Amniotic stem cell (primary cell): ENCODE results near the gene DLX1.
A peak's percentile ranks its signal among the peaks of the same experiment; 100 is the strongest.
"Not testable (repeated sequence)": the region's sequence is repeated elsewhere in the genome, so short reads cannot be mapped to it uniquely, and the experiment has no call there.

Experiments
- DNase-seq: peaks from one replicate; lab custom pipeline; 2025; lab: John Stamatoyannopoulos, UW

The DLX1 gene

DNA sequence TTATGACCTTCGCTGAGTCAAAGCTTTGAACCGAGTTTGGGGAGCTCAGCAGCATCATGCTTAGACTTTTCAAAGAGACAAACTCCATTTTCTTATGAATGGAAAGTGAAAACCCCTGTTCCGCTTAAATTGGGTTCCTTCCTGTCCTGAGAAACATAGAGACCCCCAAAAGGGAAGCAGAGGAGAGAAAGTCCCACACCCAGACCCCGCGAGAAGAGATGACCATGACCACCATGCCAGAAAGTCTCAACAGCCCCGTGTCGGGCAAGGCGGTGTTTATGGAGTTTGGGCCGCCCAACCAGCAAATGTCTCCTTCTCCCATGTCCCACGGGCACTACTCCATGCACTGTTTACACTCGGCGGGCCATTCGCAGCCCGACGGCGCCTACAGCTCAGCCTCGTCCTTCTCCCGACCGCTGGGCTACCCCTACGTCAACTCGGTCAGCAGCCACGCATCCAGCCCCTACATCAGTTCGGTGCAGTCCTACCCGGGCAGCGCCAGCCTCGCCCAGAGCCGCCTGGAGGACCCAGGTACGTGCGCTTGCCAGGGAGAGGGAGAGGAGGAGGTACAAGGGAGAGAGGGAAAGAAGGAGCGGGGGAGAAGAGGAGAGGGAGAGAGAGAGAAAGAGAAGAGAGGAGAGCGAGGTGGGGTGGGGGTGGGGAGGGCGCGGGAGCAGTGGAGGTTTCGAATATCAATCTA is at the start of gene DLX1:
TSS of gene DLX1 (plus strand) at position 48 of the 700 bp plus-strand sequence. CDS start at position 219, 171 bp downstream.
- no peak for DNase-seq

- DNase-seq: no peak
Measured at GRCh38 chr2:172038121-172038520, 47.2 kb upstream of the DLX1 start.

GRCh38 chr2:172038604-172039003 is 46.7 kb upstream of the DLX1 start:
- DNase-seq: peak; percentile 56

- DNase-seq: no peak
Measured at GRCh38 chr2:172039011-172039704, 46.1 kb upstream of the DLX1 start.

DNA sequence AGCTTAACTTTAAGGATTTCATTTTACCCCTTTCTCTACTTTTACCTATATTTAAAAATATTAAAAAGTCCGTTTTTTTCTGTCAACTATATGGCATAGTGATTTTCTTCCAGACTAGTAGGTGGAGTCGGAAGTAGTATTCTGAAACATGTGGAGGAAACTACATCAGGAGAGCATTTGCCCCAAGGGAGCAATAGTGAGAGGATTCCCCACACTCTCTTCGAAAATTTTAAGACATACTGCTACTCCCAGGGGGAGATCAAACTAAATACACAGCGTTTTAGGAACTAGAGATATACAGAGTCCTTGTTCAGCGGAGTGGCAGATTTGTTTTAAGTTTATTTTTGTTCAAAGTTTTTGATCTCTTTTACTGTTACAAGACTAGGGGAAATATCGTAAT is 45.0 kb upstream of the DLX1 start:
- no peak for DNase-seq

DNA sequence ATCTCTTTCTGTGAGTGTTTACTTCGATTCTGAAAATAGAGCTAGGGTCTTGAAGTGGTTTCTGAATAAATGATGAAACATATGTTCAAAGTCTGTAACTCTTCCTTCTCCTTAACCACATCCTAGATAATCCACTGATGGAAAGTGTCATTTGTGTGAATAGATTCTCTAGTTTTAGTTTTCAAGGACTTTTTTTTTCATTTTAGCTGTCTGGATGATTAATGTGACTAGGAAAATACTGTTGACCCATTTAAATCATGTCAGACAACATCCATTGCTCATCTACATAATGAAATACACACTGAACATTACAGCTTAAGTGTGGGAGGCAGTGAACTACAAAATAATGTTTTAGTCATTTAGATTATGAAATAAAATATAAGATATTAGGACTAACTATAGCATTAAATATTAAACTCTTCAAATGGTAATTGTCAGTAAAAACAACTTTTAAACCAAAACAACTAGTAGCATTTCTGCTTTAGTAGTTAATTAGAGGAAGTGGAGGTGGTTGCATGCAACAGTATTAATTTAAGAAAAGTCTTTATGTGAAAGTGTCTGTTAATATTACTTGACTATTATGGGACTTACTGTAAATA is 39.1 kb upstream of the DLX1 start:
- DNase-seq: no peak

DNA sequence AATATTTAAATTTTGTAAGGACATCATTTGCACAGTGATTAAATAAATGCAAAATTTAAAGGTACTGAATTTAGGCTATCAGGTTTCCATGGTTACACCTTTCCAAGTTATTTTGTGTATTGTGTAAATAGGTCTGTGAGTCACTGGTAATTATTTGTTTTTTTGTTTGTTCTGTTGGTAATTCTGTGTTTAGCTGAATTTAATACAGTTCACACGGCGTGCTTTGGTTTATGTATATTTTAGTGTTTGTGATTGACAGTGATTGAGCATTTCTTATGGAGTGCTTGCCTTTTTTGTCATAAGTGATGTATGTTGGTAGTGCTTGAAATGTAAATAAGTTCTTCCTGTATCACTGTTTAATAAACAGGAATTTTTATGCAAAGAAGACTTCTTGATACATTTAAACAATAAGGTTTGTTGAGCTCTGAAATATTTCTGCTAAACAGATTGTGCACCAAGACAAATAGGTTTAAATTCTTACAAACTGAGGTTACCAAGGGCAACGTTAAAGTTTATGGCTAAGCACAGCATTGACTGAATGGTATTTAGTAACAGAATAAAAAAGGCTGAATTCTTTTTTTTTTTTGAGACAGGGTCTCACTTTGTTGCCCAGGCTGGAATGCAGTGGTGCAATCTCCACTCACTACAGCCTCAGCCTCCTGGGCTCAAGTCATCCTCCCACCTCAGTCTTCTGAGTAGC is 38.3 kb upstream of the DLX1 start:
- no peak for DNase-seq

DNA sequence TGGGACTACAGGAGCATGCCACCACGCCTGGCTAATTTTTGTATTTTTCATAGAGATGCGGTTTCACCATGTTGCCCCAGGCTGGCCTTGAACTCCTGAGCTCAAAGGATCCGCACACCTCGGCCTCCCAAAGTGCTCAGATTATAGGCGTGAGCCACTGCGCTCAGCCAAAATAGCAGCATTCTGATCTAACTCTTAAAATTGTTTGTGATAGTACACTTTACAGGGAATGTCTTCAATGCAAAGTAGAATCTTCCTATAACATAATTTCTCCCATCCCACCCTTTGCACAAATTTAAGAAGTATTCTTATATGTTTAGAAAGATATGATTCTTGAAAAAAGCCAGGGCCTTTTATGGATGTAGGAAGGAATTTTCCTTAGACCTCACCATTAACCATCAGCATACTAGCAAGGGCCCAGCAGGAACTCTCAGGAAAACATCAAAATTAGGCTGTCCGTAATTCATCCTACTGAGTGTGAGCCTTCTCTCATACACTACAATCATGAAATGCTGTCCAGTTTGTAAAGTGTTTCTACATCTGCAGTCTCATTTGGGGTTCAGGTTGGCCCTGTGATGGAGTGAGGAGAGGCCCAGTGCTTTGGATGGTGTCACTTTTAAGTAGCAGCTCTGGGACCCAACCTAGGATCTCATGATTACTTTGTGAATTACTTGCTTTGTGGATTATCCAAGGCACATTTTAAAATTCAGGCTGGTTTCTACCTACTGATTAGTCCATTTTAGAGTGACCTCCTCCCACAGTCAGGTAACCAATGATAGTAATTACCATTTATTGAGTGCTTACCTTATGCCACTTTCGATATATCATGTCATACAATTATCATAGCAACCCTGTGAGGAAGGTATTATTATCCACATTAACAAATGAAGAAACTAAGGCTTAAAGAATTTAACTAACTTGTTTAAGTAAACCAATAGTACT is 37.5 kb upstream of the DLX1 start:
- no peak for DNase-seq

- no peak for DNase-seq
Measured at GRCh38 chr2:172048508-172049503, 36.5 kb upstream of the DLX1 start.

DNA sequence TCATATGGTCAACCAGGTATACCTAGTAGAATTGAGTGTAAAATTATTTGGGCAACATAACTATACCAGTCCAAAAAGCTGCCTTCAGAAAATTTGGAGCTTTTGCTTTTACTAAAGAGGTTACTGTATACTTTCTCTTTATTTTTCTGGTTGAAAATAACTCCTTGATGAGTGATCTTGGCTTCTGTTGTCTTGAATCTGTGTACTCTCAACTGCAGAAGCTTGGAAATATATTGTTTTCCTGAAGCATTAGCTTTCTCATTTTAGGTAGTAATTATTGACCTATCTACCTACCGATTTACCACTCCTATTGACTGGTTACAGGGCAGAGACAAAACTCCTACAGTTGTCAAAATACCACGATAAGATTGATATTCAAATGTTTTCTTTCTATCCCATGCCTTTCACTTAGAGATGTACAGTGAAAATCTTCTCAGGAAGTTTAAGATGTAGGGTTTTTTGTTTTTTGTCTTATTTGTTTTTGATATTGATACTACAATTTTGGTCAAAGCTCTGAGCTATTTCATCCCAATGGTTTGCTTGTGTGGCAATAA is 35.7 kb upstream of the DLX1 start:
- DNase-seq: no peak

GRCh38 chr2:172050479-172051125 is 34.7 kb upstream of the DLX1 start:
- no peak for DNase-seq

DNA sequence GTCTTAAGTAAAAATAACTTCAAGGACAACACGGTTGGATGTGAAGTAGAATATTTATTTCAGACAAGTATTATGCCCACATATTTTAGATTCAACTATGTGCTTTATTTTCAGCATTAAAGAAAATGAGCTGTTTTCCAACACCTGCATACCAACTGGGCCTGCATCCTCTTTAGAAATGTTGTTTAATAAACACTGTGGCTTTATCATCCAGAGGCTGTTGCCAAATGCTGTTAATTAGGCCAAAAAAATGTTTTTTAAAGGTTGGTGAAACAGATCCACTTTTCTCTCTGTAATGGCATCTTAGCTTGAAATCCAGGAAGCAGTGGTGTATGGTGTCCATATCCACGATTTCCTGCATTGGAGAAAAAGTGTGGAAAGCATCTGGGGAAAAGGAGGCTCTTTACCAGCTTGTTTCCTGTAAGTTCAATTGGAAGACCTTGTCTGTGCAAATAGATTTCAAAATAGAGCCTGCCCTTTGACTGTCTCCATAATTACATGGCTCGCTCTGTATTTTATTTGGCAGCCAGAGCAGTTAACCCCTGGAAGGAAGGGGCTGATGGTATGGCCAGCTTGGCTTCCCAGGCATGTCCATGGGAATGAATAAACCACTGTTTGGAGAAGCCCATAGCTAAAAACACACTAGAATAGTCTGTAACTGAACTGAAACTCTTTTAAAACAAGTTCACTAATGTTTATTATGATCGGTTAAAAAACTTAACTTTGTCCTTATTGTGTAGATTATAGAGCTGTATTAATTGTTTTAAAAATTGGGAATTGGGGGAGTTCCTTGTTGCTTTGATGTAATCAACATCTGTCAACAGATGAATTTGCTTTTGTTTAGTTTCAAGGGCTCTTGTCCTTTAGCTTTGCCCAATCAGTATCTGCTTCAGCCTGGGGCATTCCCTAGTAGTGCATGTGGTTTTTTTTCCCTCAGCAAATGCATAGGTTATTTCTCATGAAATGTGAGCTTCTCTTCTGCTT is 33.0 kb upstream of the DLX1 start:
- no peak for DNase-seq

DNA sequence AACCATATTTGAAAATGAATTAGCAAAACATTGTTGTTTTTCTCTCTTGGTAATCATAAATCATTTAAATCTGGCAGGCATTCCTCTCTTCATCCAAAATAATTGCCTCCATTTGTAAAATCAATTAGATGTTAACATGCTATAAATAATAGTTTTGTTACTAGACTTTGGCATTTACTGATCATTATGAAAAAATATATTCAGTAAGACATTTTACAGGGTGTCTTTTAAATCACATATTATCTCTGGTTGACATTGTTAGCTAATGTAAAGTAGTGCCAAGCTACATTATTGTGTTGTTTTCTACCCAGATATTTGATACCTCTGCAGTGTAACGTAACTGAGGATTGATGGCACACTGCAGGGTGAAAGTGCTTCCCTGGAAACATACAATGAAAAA is 31.8 kb upstream of the DLX1 start:
- no peak for DNase-seq

- DNase-seq: no peak
Measured at GRCh38 chr2:172056293-172056692, 29.0 kb upstream of the DLX1 start.

- DNase-seq: no peak
Measured at GRCh38 chr2:172058660-172059059, 26.6 kb upstream of the DLX1 start.

DNA sequence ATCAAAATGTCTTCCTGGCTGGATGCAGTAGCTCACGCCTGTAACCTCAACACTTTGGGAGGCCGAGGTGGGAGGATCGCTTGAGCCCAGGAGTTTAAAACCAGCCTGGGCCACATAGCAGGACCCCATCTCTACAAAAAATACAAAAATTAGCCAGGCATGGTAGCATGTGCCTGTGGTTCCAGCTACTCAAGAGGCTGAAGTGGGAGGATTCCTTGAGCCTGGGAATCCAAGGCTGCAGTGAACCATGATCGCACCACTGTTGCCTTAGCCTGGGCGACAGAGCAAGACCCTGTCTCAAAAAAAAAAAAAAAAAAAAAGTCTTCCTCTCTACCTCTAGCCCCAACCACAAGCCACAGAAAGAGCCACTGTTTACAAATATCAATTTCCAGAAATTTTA is 25.2 kb upstream of the DLX1 start:
- not testable (repeated sequence) for DNase-seq

DNA sequence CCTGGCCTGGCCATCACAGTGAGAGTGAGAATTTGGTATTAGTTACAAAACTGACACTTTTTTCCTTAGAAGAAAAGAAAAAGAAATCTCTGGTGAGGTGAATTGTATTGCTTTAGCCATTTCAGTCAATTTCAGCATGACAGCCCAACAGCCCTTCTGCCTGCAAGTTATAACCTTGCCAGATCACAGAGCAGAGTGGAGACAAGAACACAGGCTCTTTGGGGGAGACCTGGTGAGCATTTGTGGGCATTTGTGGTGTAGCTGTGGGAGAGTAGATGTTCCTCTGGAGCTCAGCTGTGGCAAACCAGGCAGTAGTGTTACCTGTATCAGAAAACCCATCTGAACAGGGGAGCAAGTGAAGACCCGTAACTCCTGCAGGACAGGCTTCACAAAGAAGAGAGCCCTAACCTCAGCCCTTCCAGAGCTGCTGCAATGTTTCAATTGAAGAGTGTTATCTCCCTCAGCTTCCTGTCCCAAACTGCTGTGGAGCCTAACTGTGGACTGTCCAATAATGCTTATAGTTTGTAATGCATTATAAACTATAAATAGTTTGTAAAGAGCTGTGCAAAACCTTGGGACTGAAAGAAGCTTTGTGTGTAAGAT is 22.8 kb upstream of the DLX1 start:
- DNase-seq: no peak

DNA sequence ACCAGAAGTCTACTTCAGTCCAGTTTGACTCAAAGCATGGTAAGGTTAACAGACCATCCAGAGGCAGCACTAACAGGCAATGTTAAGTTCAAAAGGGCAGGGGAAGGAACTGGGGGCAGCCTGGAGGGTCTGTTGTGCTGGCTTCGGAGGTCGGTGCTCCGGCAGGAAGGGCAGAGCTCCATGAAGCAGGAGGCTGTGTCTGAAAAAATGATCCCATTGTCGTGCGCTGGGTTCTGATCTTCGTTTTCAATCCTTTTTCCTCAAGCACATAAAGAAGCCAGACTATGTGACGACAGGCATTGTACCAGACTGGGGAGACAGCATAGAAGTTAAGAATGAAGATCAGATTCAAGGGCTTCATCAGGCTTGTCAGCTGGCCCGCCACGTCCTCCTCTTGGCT is 21.9 kb upstream of the DLX1 start:
- DNase-seq: no peak
